A549 (cell line): Measurements from ENCODE around the gene CALCOCO1.
"Not testable (repeated sequence)": the region's sequence is repeated elsewhere in the genome, so short reads cannot be mapped to it uniquely, and the experiment has no call there.

ENCODE experiments used
- CBX2 ChIP-seq: fragments of 200-600 bp; sonication (generic); IDR thresholded peaks from 2 replicates; pipeline ENCODE4 v1.6.1; 2016; ENCODE audit warnings: low read depth, mild to moderate bottlenecking, borderline replicate concordance
- CTCF ChIP-seq: fragments of >200 bp; sonication (Bioruptor Twin); formaldehyde crosslinking; IDR thresholded peaks from 3 replicates; pipeline ENCODE4 v1.5.1; 2016
- ESRRA ChIP-seq: fragments of 150-350 bp; IDR thresholded peaks from 2 replicates; pipeline ENCODE4 v1.6.1; 2014; ENCODE audit warnings: mild to moderate bottlenecking, low read length, borderline replicate concordance
- HMGXB4 ChIP-seq: fragments of 250-450 bp; sonication (Bioruptor Pico); IDR thresholded peaks from 2 replicates; pipeline ENCODE4 v1.5.0; 2021; ENCODE audit warnings: mild to moderate bottlenecking, moderate library complexity, borderline replicate concordance
- JUN ChIP-seq, 2 experiments: fragments of >200 bp; sonication (Bioruptor Twin); formaldehyde crosslinking; IDR thresholded peaks; 2 replicates in 1 of 2; 3 replicates in 1 of 2; pipeline ENCODE4 v1.6.1; 2016 to 2017
- NFE2L2 ChIP-seq: fragments of 150-350 bp; conservative IDR thresholded peaks from 2 replicates; pipeline ENCODE4 v1.6.1; 2014; ENCODE audit warnings: low read length
- NR3C1 ChIP-seq: fragments of >200 bp; sonication (Bioruptor Twin); formaldehyde crosslinking; IDR thresholded peaks from 3 replicates; pipeline ENCODE4 v1.6.1; 2017
- POLR2A ChIP-seq: IDR thresholded peaks from 2 replicates; pipeline ENCODE4 v1.6.1; 2012; ENCODE audit warnings: mild to moderate bottlenecking, low read length

GRCh38 chr12:53762793-53763192 lies 35.5 kb upstream of the CALCOCO1 start:
- not testable (repeated sequence) for TF ChIP-seq NFE2L2; HMGXB4 (CRISPR knock-in tag); CTCF; NR3C1; POLR2A; JUN (IDR thresholded peaks at IDR 0.05); CBX2; ESRRA
